Testis (tissue), 2 donors: ENCODE measurements around the gene MGST1.

Experiments
- CTCF ChIP-seq, 3 experiments: fragments of 450-650 bp in 2 of 3; fragments of 200-600 bp in 1 of 3; sonication (generic) in 1 of 3; IDR thresholded peaks; one replicate each; pipeline ENCODE4 v1.5.1; 2016 to 2019; ENCODE audit warnings: antibody characterized with exemption in 3 of 3, mild to moderate bottlenecking in 2 of 3, moderate library complexity in 1 of 3
- POLR2A ChIP-seq: fragments of 450-650 bp; IDR thresholded peaks from one replicate; pipeline ENCODE4 v1.6.1; 2017; ENCODE audit warnings: antibody characterized with exemption, mild to moderate bottlenecking, moderate library complexity

GRCh38 chr12:16387919-16388318 lies 40.5 kb downstream of the MGST1 start:
- TF ChIP-seq CTCF (IDR thresholded peaks at IDR 0.05) (no peak), POLR2A (no peak)
